Ishikawa (cell line): Measurements from ENCODE around the gene NPEPPS.

Source experiments
- REST ChIP-seq: IDR thresholded peaks from 2 replicates; pipeline ENCODE4 v1.6.1; 2012; ENCODE audit warnings: low read depth, mild to moderate bottlenecking
- TAF1 ChIP-seq: IDR thresholded peaks from 2 replicates; pipeline ENCODE4 v1.6.1; 2012; ENCODE audit warnings: low read depth, mild to moderate bottlenecking
- YY1 ChIP-seq: IDR thresholded peaks from 2 replicates; pipeline ENCODE4 v1.6.1; 2012; ENCODE audit warnings: low read depth

- TF ChIP-seq TAF1 = no peak
- TF ChIP-seq YY1 = no peak
- TF ChIP-seq REST = no peak
Observed at GRCh38 chr17:47641202-47641601, 110.3 kb downstream of the NPEPPS start.
